GM19043 (cell line): ENCODE measurements around the gene KANK2.

Experiments
- ATAC-seq: cut with Tn5 transposase; IDR thresholded peaks from one replicate; pipeline ENCODE4 v1.9.1; 2021; ENCODE audit warnings: low read depth; ENCODE audit not compliant: unreplicated experiment

The KANK2 gene

GRCh38 chr19:11197291-11198174 lies at the start of gene KANK2:
Gene KANK2 (minus strand): TSS chr19:11197545. CDS start chr19:11194511, 3,034 bp downstream.
- ATAC-seq: peak; percentile 78

- no peak for ATAC-seq
These were observed 49.6 kb upstream of the KANK2 start for GRCh38 chr19:11246941-11247340.

- no peak for ATAC-seq
These were observed 47.7 kb upstream of the KANK2 start for GRCh38 chr19:11244846-11245589.

GRCh38 chr19:11243798-11244169 lies 46.4 kb upstream of the KANK2 start:
- no peak for ATAC-seq

GRCh38 chr19:11242864-11243797 lies 45.8 kb upstream of the KANK2 start:
- ATAC-seq: no peak

- no peak for ATAC-seq
These were observed 44.7 kb upstream of the KANK2 start for GRCh38 chr19:11242025-11242424.

- no peak for ATAC-seq
These were observed 42.7 kb upstream of the KANK2 start for GRCh38 chr19:11240008-11240444.

- no peak for ATAC-seq
These were observed 42.1 kb upstream of the KANK2 start, which contains the start of gene ANGPTL8 for GRCh38 chr19:11239377-11240000. Gene ANGPTL8 (plus strand): TSS chr19:11239619. CDS start chr19:11239638, 19 bp downstream.

GRCh38 chr19:11238781-11239376 lies 41.5 kb upstream of the KANK2 start:
- no peak for ATAC-seq

- no peak for ATAC-seq
These were observed 40.7 kb upstream of the KANK2 start for GRCh38 chr19:11238041-11238440.

- no peak for ATAC-seq
These were observed 40.0 kb upstream of the KANK2 start for GRCh38 chr19:11237321-11237720.

GRCh38 chr19:11236324-11237301 lies 39.3 kb upstream of the KANK2 start:
- no peak for ATAC-seq

- no peak for ATAC-seq
These were observed 37.2 kb upstream of the KANK2 start for GRCh38 chr19:11234486-11235075.

GRCh38 chr19:11233073-11233472 lies 35.7 kb upstream of the KANK2 start:
- ATAC-seq: no peak

- no peak for ATAC-seq
These were observed 35.2 kb upstream of the KANK2 start for GRCh38 chr19:11232555-11232954.

GRCh38 chr19:11230621-11231386 lies 33.5 kb upstream of the KANK2 start:
- ATAC-seq: no peak

GRCh38 chr19:11227195-11227886 lies 30.0 kb upstream of the KANK2 start:
- ATAC-seq: no peak
